Omental fat pad (tissue), 4 donors: ENCODE data around the gene VWA8. TPM values are rescaled to one million over a fixed set of nuclear protein-coding genes. Genes with fewer than 3 reads are reported as not detected.

Experiments used
- ATAC-seq: fragments of 150-250 bp; one replicate; pipeline ENCODE4 v1.9.1; 2016; ENCODE audit warnings: mild to moderate bottlenecking, moderate library complexity; ENCODE audit not compliant: low FRiP score
- DNase-seq: peaks from one replicate; pipeline ENCODE4 v3.0.0-alpha.2; 2019; ENCODE audit warnings: low spot score
- CTCF ChIP-seq, 3 donors: fragments of 450-650 bp; IDR thresholded peaks; one replicate each; pipeline ENCODE4 v1.5.1; 2016 to 2017; ENCODE audit warnings: antibody characterized with exemption in 3 of 3, mild to moderate bottlenecking in 3 of 3, moderate library complexity in 2 of 3
- total RNA-seq, 4 donors: library from RNA; depleted of rRNA; stranded (reverse); fragments of >200 nt; gene quantifications; one replicate each; pipeline ENCODE4 v1.1.0, GENCODE V29; 2016

The VWA8 gene
- total RNA-seq, 4 donors from 2014 or later, result 12.4 to 24.7 (median 18.3) TPM

- DNase-seq (no peak), ATAC-seq (no peak)
- TF ChIP-seq CTCF (IDR thresholded peaks at IDR 0.05), result no peak
Observed at GRCh38 chr13:41678249-41678648, 282.7 kb downstream of the VWA8 start.

GRCh38 chr13:41675306-41675705 is 285.6 kb downstream of the VWA8 start:
- ATAC-seq (no peak), DNase-seq (no peak)
- TF ChIP-seq CTCF (IDR thresholded peaks at IDR 0.05), result no peak

- DNase-seq, result no peak
- no peak for TF ChIP-seq CTCF (IDR thresholded peaks at IDR 0.05)
- no peak for ATAC-seq
Observed at GRCh38 chr13:41674246-41674645, 286.7 kb downstream of the VWA8 start.

GRCh38 chr13:41673640-41674039 is 287.3 kb downstream of the VWA8 start:
- no peak for DNase-seq
- no peak for ATAC-seq
- no peak for TF ChIP-seq CTCF (IDR thresholded peaks at IDR 0.05)

- TF ChIP-seq CTCF (IDR thresholded peaks at IDR 0.05), result no peak
- DNase-seq (no peak), ATAC-seq (no peak)
Observed at GRCh38 chr13:41670873-41671443, 290.0 kb downstream of the VWA8 start.

- ATAC-seq (peak; percentile 98), DNase-seq (no peak)
- TF ChIP-seq CTCF (IDR thresholded peaks at IDR 0.05), result peak in 1 of 3 donors; percentile 75
Observed at GRCh38 chr13:41668130-41668757, 292.7 kb downstream of the VWA8 start.

GRCh38 chr13:41666644-41667043 is 294.3 kb downstream of the VWA8 start:
- ATAC-seq (no peak), DNase-seq (no peak)
- TF ChIP-seq CTCF (IDR thresholded peaks at IDR 0.05), result no peak
